ENCODE results near the gene PNMA6E.
"Not testable (repeated sequence)": the region's sequence is repeated elsewhere in the genome, so short reads cannot be mapped to it uniquely, and the experiment has no call there.

PNMA6E gene

GRCh38 chrX:153407736-153408135, 6.6 kb upstream of the PNMA6E start:
- DNase-seq = no peak

GRCh38 chrX:153406903-153407302, 5.8 kb upstream of the PNMA6E start:
- no peak for DNase-seq

GRCh38 chrX:153406011-153406410, 4.9 kb upstream of the PNMA6E start:
- no peak for DNase-seq

GRCh38 chrX:153405426-153405825, 4.3 kb upstream of the PNMA6E start:
- no peak for DNase-seq

- DNase-seq = not testable (repeated sequence)
Measured at GRCh38 chrX:153404333-153404732, 3.2 kb upstream of the PNMA6E start.

GRCh38 chrX:153400146-153401132, 711 bp downstream of the PNMA6E start:
- DNase-seq = no peak

GRCh38 chrX:153398275-153398960, 2.7 kb downstream of the PNMA6E start:
- no peak for DNase-seq

GRCh38 chrX:153397256-153397960, 3.7 kb downstream of the PNMA6E start:
- DNase-seq = no peak

GRCh38 chrX:153396320-153397195, 4.6 kb downstream of the PNMA6E start:
- DNase-seq = no peak

GRCh38 chrX:153395613-153396319, 5.4 kb downstream of the PNMA6E start:
- no peak for DNase-seq

- no peak for DNase-seq
Measured at GRCh38 chrX:153394612-153395011, 6.5 kb downstream of the PNMA6E start.

GRCh38 chrX:153392642-153393321, 8.4 kb downstream of the PNMA6E start:
- DNase-seq = no peak

GRCh38 chrX:153389460-153389768, 11.7 kb downstream of the PNMA6E start:
- not testable (repeated sequence) for DNase-seq

GRCh38 chrX:153388722-153389459, 12.3 kb downstream of the PNMA6E start:
- DNase-seq = no peak

GRCh38 chrX:153387987-153388721, 13.0 kb downstream of the PNMA6E start:
- no peak for DNase-seq

GRCh38 chrX:153387345-153387744, 13.8 kb downstream of the PNMA6E start:
- no peak for DNase-seq

- DNase-seq = no peak
Measured at GRCh38 chrX:153386097-153386496, 15.1 kb downstream of the PNMA6E start.

GRCh38 chrX:153384973-153385372, 16.2 kb downstream of the PNMA6E start:
- not testable (repeated sequence) for DNase-seq

GRCh38 chrX:153384390-153384789, 16.8 kb downstream of the PNMA6E start:
- DNase-seq = no peak

Measured in NCI-H2081 treated with DMSO at 0.1 percent for 48 hours (cell line).